D721Med (cell line): Measurements from ENCODE around the gene VPS13A.

Experiments used
- DNase-seq: peaks from one replicate; pipeline ENCODE4 v3.0.0; 2011; ENCODE audit warnings: low spot score; ENCODE audit not compliant: insufficient read length
- FAIRE-seq: peaks from 2 replicates; lab custom pipeline; 2011; peaks lifted over from hg19 to GRCh38; lab: Jason Lieb, UNC
- TF ChIP-seq, protein P1 (sequence below): IDR thresholded peaks from 2 replicates; pipeline ENCODE4 v1.5.1; 2012; ENCODE audit warnings: mild to moderate bottlenecking, control low read depth; ENCODE audit not compliant: insufficient read depth; ENCODE audit errors: missing control alignments

Gene VPS13A

DNA sequence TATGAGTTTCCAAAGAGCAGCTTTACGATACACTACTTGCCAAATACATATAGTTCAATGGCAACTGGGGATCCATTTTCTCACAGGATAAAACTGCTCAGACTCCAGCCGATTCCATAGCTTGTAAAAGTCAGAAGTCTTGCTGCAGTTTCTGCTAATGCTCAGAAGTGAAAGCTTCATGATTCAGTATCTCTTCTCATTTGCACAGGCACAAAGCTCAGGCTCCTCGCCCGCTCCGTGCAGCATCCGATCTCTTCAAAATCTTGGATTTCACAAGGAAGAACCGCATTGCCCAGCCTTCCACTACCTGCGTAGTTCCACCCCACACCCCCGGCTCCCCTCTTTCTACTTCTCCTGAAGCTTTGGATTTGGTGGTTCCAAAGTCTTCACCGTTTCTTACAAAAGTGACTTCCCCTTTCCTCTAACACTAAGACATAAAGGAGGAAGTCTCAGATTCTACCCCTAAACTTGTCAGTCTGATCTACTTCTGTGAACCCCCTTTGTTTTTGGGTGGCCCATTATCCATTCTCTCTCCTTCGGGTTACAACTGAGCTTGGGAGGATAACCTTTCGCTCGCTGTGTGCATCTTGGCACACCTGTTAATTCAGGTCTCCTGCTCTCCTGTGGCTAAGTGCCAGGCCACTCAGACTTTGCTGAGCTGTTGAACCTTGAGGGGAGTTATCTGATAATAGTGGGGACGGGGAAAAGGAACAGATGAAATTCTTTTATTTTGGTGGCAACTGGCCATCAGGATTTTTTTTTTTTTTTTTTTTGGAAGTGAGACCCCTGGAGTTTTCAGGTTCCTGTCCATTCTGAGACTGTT is 276.7 kb downstream of the VPS13A start:
- TF ChIP-seq, protein P1, sequence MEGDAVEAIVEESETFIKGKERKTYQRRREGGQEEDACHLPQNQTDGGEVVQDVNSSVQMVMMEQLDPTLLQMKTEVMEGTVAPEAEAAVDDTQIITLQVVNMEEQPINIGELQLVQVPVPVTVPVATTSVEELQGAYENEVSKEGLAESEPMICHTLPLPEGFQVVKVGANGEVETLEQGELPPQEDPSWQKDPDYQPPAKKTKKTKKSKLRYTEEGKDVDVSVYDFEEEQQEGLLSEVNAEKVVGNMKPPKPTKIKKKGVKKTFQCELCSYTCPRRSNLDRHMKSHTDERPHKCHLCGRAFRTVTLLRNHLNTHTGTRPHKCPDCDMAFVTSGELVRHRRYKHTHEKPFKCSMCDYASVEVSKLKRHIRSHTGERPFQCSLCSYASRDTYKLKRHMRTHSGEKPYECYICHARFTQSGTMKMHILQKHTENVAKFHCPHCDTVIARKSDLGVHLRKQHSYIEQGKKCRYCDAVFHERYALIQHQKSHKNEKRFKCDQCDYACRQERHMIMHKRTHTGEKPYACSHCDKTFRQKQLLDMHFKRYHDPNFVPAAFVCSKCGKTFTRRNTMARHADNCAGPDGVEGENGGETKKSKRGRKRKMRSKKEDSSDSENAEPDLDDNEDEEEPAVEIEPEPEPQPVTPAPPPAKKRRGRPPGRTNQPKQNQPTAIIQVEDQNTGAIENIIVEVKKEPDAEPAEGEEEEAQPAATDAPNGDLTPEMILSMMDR: no peak
- DNase-seq (no peak), FAIRE-seq (no peak)

DNA sequence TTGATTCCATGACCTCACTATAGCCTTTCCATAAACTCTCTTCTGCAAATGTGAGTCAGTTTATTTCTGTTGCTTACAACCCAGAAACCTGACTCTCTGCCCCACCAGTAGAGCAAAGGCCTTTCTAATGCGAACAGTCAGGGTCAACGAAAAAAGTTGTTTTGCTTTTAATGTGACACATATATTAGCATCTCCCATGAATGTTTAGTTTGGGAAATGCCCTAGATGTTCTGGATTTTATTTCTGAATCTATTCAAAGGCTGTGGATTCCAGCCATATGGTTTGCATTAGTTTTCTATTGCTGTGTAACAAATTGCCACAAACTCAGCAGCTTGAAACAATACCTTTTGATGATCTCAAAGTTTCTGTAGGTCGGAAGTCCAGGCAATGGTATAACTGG is 277.3 kb downstream of the VPS13A start:
- DNase-seq (no peak), FAIRE-seq (no peak)
- TF ChIP-seq, protein P1: no peak

DNA sequence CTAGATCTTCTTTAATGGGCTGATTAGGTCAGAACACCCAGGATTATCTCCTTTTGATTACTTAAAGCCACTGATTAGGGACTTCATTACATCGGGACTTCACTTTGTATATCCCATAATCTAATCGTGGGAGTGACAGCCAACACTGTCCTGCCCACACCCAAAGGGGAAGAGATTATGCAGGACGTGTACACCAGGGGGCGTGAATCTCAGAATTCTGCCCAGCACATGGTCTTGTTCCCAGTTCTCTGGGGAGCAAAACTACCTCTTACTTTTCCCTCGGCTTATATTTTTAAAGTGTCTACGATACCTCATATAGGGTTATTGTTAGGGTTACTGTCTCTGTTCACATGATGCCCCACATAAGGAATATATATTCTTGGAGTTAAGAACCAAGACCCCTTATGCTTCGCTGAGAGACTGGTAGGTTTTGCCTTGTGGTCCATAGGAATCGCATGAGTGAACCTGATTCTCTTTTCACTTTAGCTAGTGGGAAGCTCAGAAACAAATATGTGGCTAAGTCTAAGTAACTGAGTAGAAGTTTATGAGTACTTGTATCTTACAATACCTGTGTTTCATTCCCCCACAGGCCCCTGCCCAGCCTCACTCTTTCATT is 278.1 kb downstream of the VPS13A start:
- FAIRE-seq (no peak), DNase-seq (no peak)
- TF ChIP-seq, protein P1: peak; percentile 41

DNA sequence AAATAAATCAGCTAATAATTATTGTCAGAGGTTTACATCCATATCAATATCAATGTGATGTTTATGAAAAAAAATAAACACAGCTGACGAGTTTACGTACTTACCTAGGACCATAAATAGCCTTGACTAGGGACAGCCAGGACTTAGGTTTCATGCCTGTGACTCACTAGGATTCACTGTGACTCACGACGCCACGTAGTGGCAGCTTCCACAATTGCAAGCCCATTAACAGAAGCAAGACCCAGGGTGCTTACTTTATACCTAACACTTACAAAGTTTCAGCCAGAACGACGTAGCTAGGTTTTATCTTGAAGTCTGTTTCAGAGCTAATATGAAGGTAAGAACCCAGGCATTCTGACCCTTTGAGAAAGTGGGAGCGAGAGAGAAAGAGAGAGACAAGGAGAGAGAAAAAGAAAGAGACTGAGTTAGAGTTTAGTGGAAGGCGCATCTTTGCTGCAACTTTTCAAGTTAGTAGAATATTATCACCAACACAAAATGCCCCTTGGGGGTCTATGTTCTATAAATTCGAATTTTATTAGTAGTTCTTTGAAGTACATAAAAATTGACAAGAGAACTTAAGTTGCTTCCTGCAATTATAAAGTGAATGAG is 279.6 kb downstream of the VPS13A start:
- FAIRE-seq: no peak
- no peak for DNase-seq
- TF ChIP-seq, protein P1: peak; percentile 91

DNA sequence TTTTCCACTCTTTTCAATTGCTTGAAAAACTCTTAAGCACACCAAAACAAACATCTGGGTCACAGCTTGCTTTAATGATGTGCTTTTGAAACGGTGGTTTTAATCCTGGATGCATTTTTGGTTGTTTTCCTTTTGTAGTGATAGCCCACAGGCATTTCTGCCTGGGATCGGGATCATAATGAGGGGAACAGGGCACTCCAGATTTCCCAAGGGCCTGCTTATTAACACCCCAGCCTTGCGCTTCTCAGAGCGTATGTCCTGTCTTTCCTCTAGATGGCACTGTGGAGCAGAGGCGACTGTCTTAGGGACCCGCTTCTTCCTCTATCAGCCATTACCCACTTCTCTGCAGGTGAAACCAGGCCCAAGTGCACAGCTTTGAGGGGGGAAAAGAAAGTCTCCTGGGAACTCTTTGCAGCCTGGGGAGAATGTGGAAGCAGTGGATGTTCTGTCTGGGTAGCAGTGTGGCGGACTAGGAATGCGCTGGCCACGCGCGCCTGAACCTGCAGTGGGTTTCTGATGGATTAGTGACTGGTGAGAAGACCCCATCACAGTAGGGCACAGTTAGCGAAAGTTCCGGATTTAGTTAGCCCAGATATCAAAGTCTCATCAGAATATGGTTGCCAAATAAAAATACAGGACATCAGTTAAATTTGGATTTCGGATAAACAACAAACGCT is 280.7 kb downstream of the VPS13A start:
- TF ChIP-seq, protein P1: peak; percentile 82
- FAIRE-seq (no peak), DNase-seq (no peak)

DNA sequence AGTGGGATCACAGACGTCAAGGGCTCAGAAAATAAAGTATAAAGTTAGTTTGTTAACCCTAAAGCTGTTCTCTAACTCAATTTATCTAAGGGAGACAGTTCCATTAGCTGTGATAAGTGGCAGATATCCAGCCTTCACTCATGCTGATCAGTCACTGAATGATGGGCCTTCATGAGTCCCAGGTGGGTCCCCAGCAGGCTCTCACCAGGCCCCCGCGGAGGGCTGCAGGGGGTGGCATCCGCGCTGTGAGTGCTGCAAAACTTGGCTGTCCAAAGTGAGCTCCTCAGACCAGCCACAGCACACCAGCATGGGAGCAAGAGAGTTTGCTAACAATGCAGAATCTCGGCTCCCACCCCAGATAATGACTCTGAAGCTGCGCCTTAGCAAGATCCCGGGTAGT is 283.6 kb downstream of the VPS13A start:
- no peak for FAIRE-seq
- DNase-seq: no peak
- TF ChIP-seq, protein P1: no peak
